Progenitor cell of endocrine pancreas (in vitro differentiated cells): ENCODE results near the gene FBXO11. TPM values are rescaled to one million over a fixed set of nuclear protein-coding genes. Genes with fewer than 3 reads are reported as not detected.

Experiments used
- DNase-seq: peaks from one replicate; pipeline ENCODE4 v3.0.0; 2021; ENCODE audit warnings: low spot score; ENCODE audit not compliant: unreplicated experiment
- H3K27ac Mint-ChIP-seq: 2 replicates; pipeline ENCODE4 v1.8.0; 2021; ENCODE audit warnings: mild to moderate bottlenecking, moderate library complexity, mixed read lengths
- H3K27me3 Mint-ChIP-seq: 2 replicates; pipeline ENCODE4 v1.8.0; 2021; ENCODE audit warnings: mixed read lengths
- H3K36me3 Mint-ChIP-seq: 2 replicates; pipeline ENCODE4 v1.8.0; 2022; ENCODE audit warnings: mixed read lengths; ENCODE audit not compliant: insufficient read depth
- H3K4me1 Mint-ChIP-seq: 2 replicates; pipeline ENCODE4 v1.8.0; 2021; ENCODE audit warnings: low read depth, mixed read lengths
- H3K4me3 Mint-ChIP-seq: 2 replicates; pipeline ENCODE4 v1.8.0; 2021; ENCODE audit warnings: low read depth, mild to moderate bottlenecking, moderate library complexity, mixed read lengths
- H3K9me3 Mint-ChIP-seq: 2 replicates; pipeline ENCODE4 v1.8.0; 2021; ENCODE audit warnings: low read depth, mixed read lengths
- CTCF ChIP-seq: fragments of 200-600 bp; sonication (generic); IDR thresholded peaks from one replicate; pipeline ENCODE4 v1.5.0; 2021; ENCODE audit warnings: antibody characterized with exemption, mild to moderate bottlenecking; ENCODE audit not compliant: unreplicated experiment
- total RNA-seq: library from RNA; stranded (reverse); gene quantifications from 2 replicates; pipeline ENCODE4 v1.2.1, GENCODE V29; 2021

Gene FBXO11
- total RNA-seq, 1 donor from 2014 or later, result 96.5 TPM

GRCh38 chr2:47818777-47819176, 87.5 kb downstream of the FBXO11 start:
- Mint-ChIP-seq H3K4me3 (no peak overlapping the region), H3K27ac (no peak overlapping the region), H3K4me1 (no peaks in the 10 kb centered on the region), H3K36me3 (peaks cover 41% of the 10 kb centered on the region), H3K27me3 (no peaks in the 10 kb centered on the region), H3K9me3 (peaks cover 3% of the 10 kb centered on the region)
- DNase-seq, result no peak
- TF ChIP-seq CTCF, result no peak

- Mint-ChIP-seq H3K4me1 (no peaks in the 10 kb centered on the region), H3K27ac (peak overlapping the region; percentile 29), H3K4me3 (no peak overlapping the region), H3K36me3 (peaks cover 43% of the 10 kb centered on the region), H3K9me3 (peaks cover 3% of the 10 kb centered on the region), H3K27me3 (no peaks in the 10 kb centered on the region)
- no peak for DNase-seq
- TF ChIP-seq CTCF, result no peak
Observed at GRCh38 chr2:47815764-47816163, 90.5 kb downstream of the FBXO11 start.

GRCh38 chr2:47811668-47812067, 94.6 kb downstream of the FBXO11 start:
- H3K27ac Mint-ChIP-seq, result peak overlapping the region; percentile 72
- H3K27me3 Mint-ChIP-seq, result no peaks in the 10 kb centered on the region
- no peak for DNase-seq
- H3K36me3 Mint-ChIP-seq, result peaks cover 33% of the 10 kb centered on the region
- no peak for TF ChIP-seq CTCF
- H3K4me3 Mint-ChIP-seq, result no peak overlapping the region
- H3K4me1 Mint-ChIP-seq, result no peaks in the 10 kb centered on the region
- peaks cover 3% of the 10 kb centered on the region for H3K9me3 Mint-ChIP-seq

- Mint-ChIP-seq H3K36me3 (peaks cover 36% of the 10 kb centered on the region), H3K4me3 (no peak overlapping the region), H3K9me3 (peaks cover 3% of the 10 kb centered on the region), H3K27me3 (no peaks in the 10 kb centered on the region), H3K27ac (peak overlapping the region; percentile 86), H3K4me1 (no peaks in the 10 kb centered on the region)
- DNase-seq, result no peak
- TF ChIP-seq CTCF, result no peak
Observed at GRCh38 chr2:47810850-47811249, 95.4 kb downstream of the FBXO11 start.

- no peaks in the 10 kb centered on the region for H3K27me3 Mint-ChIP-seq
- H3K27ac Mint-ChIP-seq, result no peak overlapping the region
- H3K36me3 Mint-ChIP-seq, result peaks cover 29% of the 10 kb centered on the region
- TF ChIP-seq CTCF, result no peak
- no peak for DNase-seq
- no peaks in the 10 kb centered on the region for H3K4me1 Mint-ChIP-seq
- H3K4me3 Mint-ChIP-seq, result no peak overlapping the region
- H3K9me3 Mint-ChIP-seq, result peaks cover 3% of the 10 kb centered on the region
Observed at GRCh38 chr2:47809903-47810302, 96.4 kb downstream of the FBXO11 start.

- no peak overlapping the region for H3K4me3 Mint-ChIP-seq
- DNase-seq, result no peak
- H3K9me3 Mint-ChIP-seq, result no peaks in the 10 kb centered on the region
- no peak for TF ChIP-seq CTCF
- no peaks in the 10 kb centered on the region for H3K4me1 Mint-ChIP-seq
- no peak overlapping the region for H3K27ac Mint-ChIP-seq
- H3K36me3 Mint-ChIP-seq, result peaks cover 31% of the 10 kb centered on the region
- H3K27me3 Mint-ChIP-seq, result no peaks in the 10 kb centered on the region
Observed at GRCh38 chr2:47808614-47809013, 97.7 kb downstream of the FBXO11 start.
